ENCODE data around the gene SAMD3.

GRCh38 chr6:130211691-130212090 is 11.1 kb downstream of the SAMD3 start:
- TF ChIP-seq CTCF (conservative IDR thresholded peaks at IDR 0.05) (no peak), ZFX (IDR thresholded peaks at IDR 0.05) (no peak)

All from C4-2B (cell line).